ENCODE measurements around the gene CARD11. TPM values are rescaled to one million over a fixed set of nuclear protein-coding genes. Genes with fewer than 3 reads are reported as not detected.

CARD11 gene
- polyA plus RNA-seq, 4 donors, result 1.1 to 2.3 (median 1.3) TPM

DNA sequence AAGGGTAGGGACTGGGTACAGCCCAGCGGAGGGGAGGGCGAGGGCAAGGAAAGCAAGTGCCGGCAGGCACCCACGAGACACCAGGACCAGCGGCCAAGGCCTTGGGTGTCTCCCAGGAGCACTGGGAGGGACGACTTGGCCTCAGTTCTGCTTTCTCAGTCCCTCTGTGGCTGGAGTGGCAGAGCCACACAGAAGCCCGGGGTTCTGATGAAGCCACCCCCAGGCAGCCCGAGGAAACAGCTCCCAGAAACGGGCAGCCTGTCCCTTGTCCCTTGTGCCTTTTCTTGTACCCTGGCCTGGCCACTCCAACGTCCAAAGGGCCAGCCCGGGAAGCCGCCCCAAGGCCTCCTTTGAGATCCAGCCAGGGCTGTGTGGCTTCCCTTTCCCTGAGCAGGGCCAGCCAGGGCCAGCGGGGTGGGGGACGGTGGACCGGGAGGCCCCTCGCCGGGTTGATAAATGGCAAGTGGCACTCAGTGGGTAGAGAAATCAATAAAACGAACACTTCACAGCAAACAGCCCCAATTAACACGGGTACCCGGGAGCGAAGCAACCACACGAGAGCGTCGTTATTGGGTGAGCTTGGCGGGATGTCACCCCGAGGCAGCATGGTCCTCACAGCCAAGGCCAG, 129.8 kb downstream of the CARD11 start:
- no peak for DNase-seq (ENCODE audit: low read depth in 4 of 4, low spot score in 2 of 4)

GRCh38 chr7:2912684-2913439, 130.8 kb downstream of the CARD11 start:
- no peak for DNase-seq (ENCODE audit: low read depth in 4 of 4, low spot score in 2 of 4)

GRCh38 chr7:2911466-2911865, 132.2 kb downstream of the CARD11 start:
- DNase-seq (ENCODE audit: low read depth in 4 of 4, low spot score in 2 of 4), result no peak

GRCh38 chr7:2909471-2910039, 134.1 kb downstream of the CARD11 start:
- no peak for DNase-seq (ENCODE audit: low read depth in 4 of 4, low spot score in 2 of 4)

GRCh38 chr7:2909043-2909442, 134.6 kb downstream of the CARD11 start:
- no peak for DNase-seq (ENCODE audit: low read depth in 4 of 4, low spot score in 2 of 4)

DNA sequence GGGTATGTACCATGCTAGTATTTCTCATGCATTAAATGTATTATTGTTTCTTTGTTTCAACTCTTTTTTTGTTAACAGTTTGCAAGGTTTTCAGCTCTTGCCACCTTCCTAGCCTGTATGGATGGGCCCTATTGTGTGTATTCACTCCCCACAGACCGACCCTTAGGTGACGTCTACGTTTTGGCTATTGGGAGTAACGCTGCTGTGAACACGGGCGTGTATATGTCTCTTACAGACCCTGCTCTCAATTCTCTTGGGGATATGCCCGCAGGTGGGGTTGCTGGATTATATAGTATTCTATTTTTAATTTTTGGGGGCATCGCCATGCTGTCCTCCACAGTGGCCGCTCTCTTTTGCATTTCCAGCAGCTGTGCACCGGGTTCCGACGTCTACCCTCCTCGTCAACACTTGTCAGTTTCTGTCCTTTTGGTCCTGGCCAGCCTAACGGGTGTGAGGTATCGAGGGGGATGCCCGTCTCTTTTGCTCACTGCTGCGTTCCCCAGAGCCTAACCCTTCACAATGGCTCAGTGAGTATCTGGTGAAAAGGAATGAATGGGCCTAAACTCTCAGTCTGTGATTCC, 135.5 kb downstream of the CARD11 start:
- no peak for DNase-seq (ENCODE audit: low read depth in 4 of 4, low spot score in 2 of 4)

DNA sequence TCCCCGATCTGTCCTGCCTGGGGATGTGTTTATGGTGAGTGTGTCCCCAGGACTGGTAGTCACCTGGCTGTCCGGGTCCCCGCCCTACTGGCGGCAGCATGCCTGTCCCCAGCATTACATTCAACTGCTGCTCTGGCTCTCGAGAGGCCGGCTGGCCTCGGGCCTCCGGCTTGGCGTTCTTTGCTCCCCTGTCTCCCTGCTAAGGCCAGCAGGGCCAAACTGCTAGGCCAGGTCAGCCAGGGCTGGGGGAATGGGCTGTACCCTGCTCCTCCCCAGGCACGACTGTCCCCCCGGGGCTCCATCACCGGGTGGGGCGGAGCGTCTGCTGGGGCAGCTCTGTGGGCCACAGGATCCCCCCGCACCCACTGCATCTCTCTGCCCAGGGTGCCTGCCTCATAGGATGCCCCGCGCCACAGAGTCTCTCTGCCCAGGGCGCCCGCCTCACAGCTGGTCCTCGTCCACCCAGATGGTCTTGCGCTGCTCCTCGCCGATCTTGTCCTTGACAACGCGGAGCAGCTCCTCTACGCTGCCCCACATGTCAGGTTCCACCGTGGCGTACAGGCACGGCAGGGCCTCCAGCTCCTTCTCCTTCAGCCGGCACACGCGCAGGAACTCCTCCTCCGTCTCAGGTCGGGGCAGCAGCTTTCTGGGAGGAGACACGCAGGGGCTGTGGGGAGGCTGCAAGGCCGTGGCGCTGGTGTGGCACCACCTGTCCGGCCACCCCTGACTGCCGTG, 137.3 kb downstream of the CARD11 start:
- DNase-seq (ENCODE audit: low read depth in 4 of 4, low spot score in 2 of 4), result no peak

DNA sequence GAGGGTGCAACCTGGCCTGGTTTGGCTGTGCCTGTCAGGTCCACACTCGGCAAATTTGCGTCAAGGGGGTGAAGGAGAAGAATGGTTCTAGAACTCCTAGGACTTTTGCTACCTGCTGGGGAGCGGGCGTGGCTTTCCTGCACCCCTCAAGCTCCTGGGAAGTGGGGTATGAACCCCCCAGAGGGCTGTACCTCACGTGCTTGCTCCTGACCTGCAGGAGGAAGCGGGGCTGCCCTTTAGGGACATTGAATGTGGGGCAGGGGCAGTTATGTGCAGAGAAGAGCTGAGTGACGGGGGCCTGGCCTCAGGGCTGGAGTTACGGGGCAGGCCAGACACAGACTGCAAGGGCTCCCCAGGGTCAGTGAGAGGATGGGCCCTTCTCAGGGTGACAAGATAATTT, 138.2 kb downstream of the CARD11 start:
- no peak for DNase-seq (ENCODE audit: low read depth in 4 of 4, low spot score in 2 of 4)

GRCh38 chr7:2905027-2905426, 138.6 kb downstream of the CARD11 start:
- no peak for DNase-seq (ENCODE audit: low read depth in 4 of 4, low spot score in 2 of 4)

GRCh38 chr7:2904202-2904601, 139.5 kb downstream of the CARD11 start:
- peak in 3 of 4 donors; percentile 23 to 45 (median 34) for DNase-seq (ENCODE audit: low read depth in 4 of 4, low spot score in 2 of 4)

GRCh38 chr7:2903682-2904162, 139.9 kb downstream of the CARD11 start:
- no peak for DNase-seq (ENCODE audit: low read depth in 4 of 4, low spot score in 2 of 4)

GRCh38 chr7:2897023-2897422, 146.6 kb downstream of the CARD11 start:
- DNase-seq (ENCODE audit: low read depth in 4 of 4, low spot score in 2 of 4), result no peak

DNA sequence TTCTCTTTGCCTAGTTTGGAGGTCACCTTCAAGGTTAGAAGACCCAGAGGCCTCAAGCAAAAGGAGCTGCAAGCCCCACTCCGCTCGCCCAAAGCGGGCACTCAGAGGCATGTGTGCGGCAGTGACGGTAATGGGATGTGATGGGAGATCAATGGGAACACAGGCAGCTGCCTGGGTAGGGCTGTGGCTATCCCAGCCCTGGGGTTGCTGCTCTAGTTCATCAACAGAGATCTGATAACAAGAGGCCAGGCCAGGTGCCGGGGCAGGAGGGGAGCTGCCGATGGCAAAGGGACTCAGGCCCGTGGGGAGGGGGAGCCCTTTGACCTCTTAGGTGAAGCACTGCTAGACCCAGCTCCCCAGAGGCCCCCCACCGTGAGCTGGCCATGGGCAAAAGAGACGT, 147.5 kb downstream of the CARD11 start:
- DNase-seq (ENCODE audit: low read depth in 4 of 4, low spot score in 2 of 4), result no peak

DNA sequence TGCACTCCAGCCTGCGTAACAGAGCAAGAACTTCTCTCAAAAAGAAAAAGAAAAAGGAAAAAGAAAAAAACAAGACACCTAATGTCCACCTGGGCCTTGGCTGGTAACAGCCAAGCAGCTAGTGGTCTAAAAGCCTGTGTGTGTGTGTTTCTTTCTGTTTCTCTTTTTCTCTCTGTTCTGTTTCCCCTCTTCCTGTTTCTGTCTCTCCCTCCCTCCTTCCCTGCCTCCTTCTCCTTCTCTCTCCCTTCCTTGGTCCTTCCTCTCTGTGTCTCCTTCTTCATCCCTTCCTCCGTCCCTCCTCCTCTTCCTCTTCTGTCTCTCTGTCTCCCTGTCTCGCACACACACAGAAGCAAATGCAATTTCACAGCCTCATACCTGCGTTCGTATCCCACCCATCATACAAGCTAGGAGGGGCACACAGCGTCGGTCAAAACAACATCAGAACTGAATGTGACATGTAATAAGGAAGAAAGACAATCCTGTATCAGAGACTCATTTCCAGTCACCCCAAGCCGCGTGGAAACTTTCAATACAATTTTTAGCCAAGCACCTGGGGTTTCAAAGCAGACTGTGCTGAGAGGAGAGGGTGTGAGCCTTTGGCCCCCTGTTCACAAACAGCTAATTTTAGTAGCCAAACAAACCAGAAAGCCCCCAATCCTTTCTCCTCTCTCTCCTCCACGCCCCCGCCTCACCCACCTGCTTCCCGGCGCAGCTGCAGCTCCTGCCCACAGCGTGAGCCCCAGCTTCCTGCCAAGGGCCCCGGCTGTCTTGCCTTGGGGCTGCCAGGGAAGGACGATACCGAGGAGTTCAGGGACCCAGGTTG, 149.3 kb downstream of the CARD11 start:
- no peak for DNase-seq (ENCODE audit: low read depth in 4 of 4, low spot score in 2 of 4)

DNA sequence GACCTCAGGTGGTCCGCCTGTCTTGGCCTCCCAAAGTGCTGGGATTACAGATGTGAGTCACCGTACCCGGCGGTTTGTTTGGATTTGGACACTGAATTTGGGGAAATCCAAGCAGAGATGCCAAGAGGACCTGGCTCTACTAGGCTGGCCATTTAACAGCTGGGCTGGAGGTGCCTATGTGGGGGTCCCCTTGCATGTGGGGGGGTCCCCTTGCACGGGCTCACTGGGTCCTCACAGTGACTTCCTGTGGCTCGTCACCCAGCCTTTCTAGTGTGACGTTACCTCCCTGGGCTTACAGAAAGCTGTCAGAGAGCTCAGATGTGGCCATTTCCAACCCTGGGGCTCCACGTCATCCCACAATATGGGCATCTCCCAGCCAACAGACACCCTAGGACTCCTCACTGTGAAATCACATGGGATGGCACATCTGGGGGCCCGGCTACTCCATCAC, 150.2 kb downstream of the CARD11 start:
- no peak for DNase-seq (ENCODE audit: low read depth in 4 of 4, low spot score in 2 of 4)

DNA sequence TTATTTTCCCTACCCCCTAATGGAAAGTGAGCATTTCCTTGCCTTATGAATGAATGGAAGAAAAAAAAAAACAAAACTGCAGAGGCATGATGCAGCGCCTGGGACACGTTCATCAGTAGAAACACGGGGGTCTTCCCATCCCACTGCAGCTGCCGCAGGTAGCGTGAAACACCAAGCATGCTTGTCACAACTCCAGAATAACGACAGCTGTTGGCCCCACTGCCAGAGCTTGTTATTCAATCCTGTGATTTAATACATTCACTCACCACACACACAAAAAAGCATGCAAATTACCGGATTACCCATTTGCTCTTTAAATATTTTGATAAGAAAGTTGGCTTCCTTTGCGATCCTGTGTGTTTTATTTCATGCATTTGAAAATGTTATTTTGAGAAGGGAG, 151.1 kb downstream of the CARD11 start:
- no peak for DNase-seq (ENCODE audit: low read depth in 4 of 4, low spot score in 2 of 4)

DNA sequence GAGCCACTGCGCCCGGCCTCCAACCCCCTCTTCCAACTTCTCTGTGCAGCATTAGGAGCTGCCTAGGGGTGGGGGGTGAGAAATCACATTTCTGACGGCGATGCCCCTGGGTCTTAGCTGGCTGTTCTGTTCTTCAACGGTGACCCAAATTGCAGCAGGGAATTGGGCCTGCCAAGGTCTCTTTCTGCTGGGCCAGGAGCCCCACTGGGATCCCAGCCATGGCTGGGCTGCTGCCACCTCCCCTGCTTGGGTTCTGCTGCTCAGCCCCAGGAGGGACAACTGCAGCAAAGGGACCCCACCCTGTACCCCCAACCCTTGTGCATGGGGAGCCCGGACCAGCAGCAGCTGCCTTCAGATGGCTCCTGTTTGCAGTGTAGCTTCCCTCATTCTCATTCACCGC, 155.9 kb downstream of the CARD11 start:
- DNase-seq (ENCODE audit: low read depth in 4 of 4, low spot score in 2 of 4), result no peak

GRCh38 chr7:2886900-2887299, 156.8 kb downstream of the CARD11 start:
- no peak for DNase-seq (ENCODE audit: low read depth in 4 of 4, low spot score in 2 of 4)

- DNase-seq (ENCODE audit: low read depth in 4 of 4, low spot score in 2 of 4), result no peak
Observed at GRCh38 chr7:2886391-2886790, 157.3 kb downstream of the CARD11 start.

DNA sequence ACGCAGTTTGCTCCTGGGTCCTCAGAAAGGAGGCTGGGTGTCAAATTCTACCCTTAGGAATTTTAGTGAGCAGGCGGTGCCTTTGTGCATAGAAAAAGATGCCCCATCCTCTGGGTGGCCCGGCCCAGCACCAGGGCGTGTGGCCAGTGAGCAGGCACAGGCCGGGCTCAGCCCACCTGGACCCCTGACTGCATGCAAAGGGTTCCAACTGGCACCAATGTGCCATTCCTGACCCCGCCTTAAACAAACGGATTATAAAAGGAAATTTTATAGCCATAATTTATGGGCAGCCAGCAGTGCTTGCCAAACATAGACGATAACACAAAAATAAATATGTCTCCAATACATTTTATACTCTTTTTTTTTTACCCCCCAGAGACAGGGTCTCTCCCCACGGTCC, 159.5 kb downstream of the CARD11 start:
- DNase-seq (ENCODE audit: low read depth in 4 of 4, low spot score in 2 of 4), result no peak
